H1 (cell line): ENCODE measurements around the gene SOX13. TPM values are rescaled to one million over a fixed set of nuclear protein-coding genes. Genes with fewer than 3 reads are reported as not detected.

Experiments used
- CTCF ChIA-PET: fragments of 300-600 bp; sonication (Branson Sonifier 250); formaldehyde crosslinking; loops from one replicate; lab custom pipeline; 2021; ENCODE audit not compliant: partially characterized antibody; lab: Charles Lee
- POLR2A ChIA-PET: fragments of 300-600 bp; sonication (Branson Sonifier 250); formaldehyde crosslinking; loops from one replicate; lab custom pipeline; 2021; ENCODE audit warnings: inconsistent platforms; ENCODE audit not compliant: partially characterized antibody; lab: Charles Lee
- DNase-seq, 2 experiments: peaks; one replicate each; pipeline versions ENCODE4 v3.0.0 to v3.0.0-alpha.2; 2010 to 2022; ENCODE audit warnings: low spot score in 2 of 2, low read depth in 1 of 2, mixed read lengths in 1 of 2
- FAIRE-seq: peaks from 2 replicates; lab custom pipeline; 2011; peaks lifted over from hg19 to GRCh38; lab: Jason Lieb, UNC
- H2AFZ ChIP-seq: 2 replicates; pipeline ENCODE4 v1.8.1; 2012; ENCODE audit warnings: low read length, inconsistent platforms
- H2AK5ac ChIP-seq: 2 replicates; pipeline ENCODE4 v1.6.1; 2013; ENCODE audit warnings: low read depth, low read length
- H2BK120ac ChIP-seq: replicated peaks from 2 replicates; pipeline ENCODE3; 2013; ENCODE audit warnings: low read depth, low read length, inconsistent platforms
- H2BK12ac ChIP-seq: 2 replicates; pipeline ENCODE4 v1.6.1; 2013; ENCODE audit warnings: low read depth, low read length
- H2BK15ac ChIP-seq: 2 replicates; pipeline ENCODE4 v1.6.1; 2013; ENCODE audit warnings: low read length
- H2BK20ac ChIP-seq: 2 replicates; pipeline ENCODE4 v1.6.1; 2013; ENCODE audit warnings: low read length
- H2BK5ac ChIP-seq: 2 replicates; pipeline ENCODE4 v1.6.1; 2013; ENCODE audit warnings: low read depth, low read length
- H3K14ac ChIP-seq: 2 replicates; pipeline ENCODE4 v1.6.1; 2013; ENCODE audit warnings: inconsistent platforms; ENCODE audit not compliant: insufficient read length
- H3K18ac ChIP-seq: 2 replicates; pipeline ENCODE4 v1.6.1; 2013; ENCODE audit warnings: low read length; ENCODE audit errors: extremely low read depth
- H3K23ac ChIP-seq: 2 replicates; pipeline ENCODE4 v1.6.1; 2013; ENCODE audit warnings: inconsistent platforms; ENCODE audit not compliant: insufficient read length
- H3K23me2 ChIP-seq: 2 replicates; pipeline ENCODE4 v1.6.1; 2013; ENCODE audit warnings: low read depth, low read length
- H3K27ac ChIP-seq: 2 replicates; pipeline ENCODE4 v1.6.1; 2011; ENCODE audit warnings: low read depth, low read length, inconsistent platforms
- H3K27me3 ChIP-seq, 4 experiments: replicated peaks in 1 of 4; 1 replicate in 1 of 4; 2 replicates in 3 of 4; pipeline versions ENCODE4 v1.6.1 to v1.8.1; 2011 to 2013; ENCODE audit warnings: low read length in 3 of 4, mild to moderate bottlenecking in 3 of 4, inconsistent platforms in 2 of 4, mixed read lengths in 2 of 4, moderate library complexity in 1 of 4; ENCODE audit not compliant: control insufficient read depth in 3 of 4, insufficient read depth in 3 of 4; ENCODE audit errors: extremely low read depth in 1 of 4
- H3K36me3 ChIP-seq, 4 experiments: 2 replicates each; pipeline versions ENCODE4 v1.6.1 to v1.8.1; 2011 to 2013; ENCODE audit warnings: mild to moderate bottlenecking in 4 of 4, low read length in 3 of 4, moderate library complexity in 2 of 4, control low read depth in 1 of 4, inconsistent platforms in 1 of 4; ENCODE audit not compliant: insufficient read depth in 4 of 4, control insufficient read depth in 2 of 4
- H3K4ac ChIP-seq: replicated peaks from 2 replicates; pipeline ENCODE3; 2013; ENCODE audit warnings: low read length, low read depth, mixed read lengths, inconsistent platforms; ENCODE audit not compliant: insufficient read length
- H3K4me1 ChIP-seq, 4 experiments: replicated peaks in 1 of 4; 1 replicate in 1 of 4; 2 replicates in 3 of 4; pipeline versions ENCODE4 v1.6.1 to v1.8.1; 2011 to 2013; ENCODE audit warnings: low read length in 3 of 4, inconsistent platforms in 2 of 4, mixed read lengths in 1 of 4; ENCODE audit not compliant: insufficient read depth in 4 of 4, control insufficient read depth in 3 of 4
- H3K4me2 ChIP-seq, 2 experiments: 2 replicates each; pipeline versions ENCODE4 v1.6.1 to v1.8.1; 2011 to 2013; ENCODE audit warnings: low read depth in 2 of 2, low read length in 2 of 2, control low read depth in 1 of 2, inconsistent platforms in 1 of 2, mild to moderate bottlenecking in 1 of 2; ENCODE audit not compliant: insufficient read depth in 1 of 2
- H3K4me3 ChIP-seq, 4 experiments: fragments of 200-600, 300-600 bp in 1 of 4; sonication (generic), shearing (Covaris generic), sonication (Bioruptor Twin) in 1 of 4; 2 replicates each; pipeline versions ENCODE4 v1.5.1 to v1.8.1; 2011 to 2016; ENCODE audit warnings: low read length in 4 of 4, low read depth in 3 of 4, control low read depth in 2 of 4, inconsistent platforms in 2 of 4, mild to moderate bottlenecking in 2 of 4, mixed read lengths in 1 of 4, moderate library complexity in 1 of 4; ENCODE audit not compliant: insufficient read depth in 2 of 4; ENCODE audit errors: extremely low read depth in 1 of 4
- H3K56ac ChIP-seq: replicated peaks from 2 replicates; pipeline ENCODE3; 2013; ENCODE audit warnings: low read depth, mild to moderate bottlenecking, mixed read lengths, low read length, inconsistent platforms; ENCODE audit not compliant: insufficient read length
- H3K79me1 ChIP-seq: 2 replicates; pipeline ENCODE4 v1.6.1; 2013; ENCODE audit warnings: low read depth, low read length, control low read depth
- H3K79me2 ChIP-seq, 2 experiments: 2 replicates each; pipeline versions ENCODE4 v1.6.1 to v1.8.1; 2012 to 2013; ENCODE audit warnings: low read length in 2 of 2, mild to moderate bottlenecking in 2 of 2, inconsistent platforms in 1 of 2; ENCODE audit not compliant: insufficient read depth in 2 of 2, control insufficient read depth in 1 of 2
- H3K9ac ChIP-seq, 4 experiments: replicated peaks in 1 of 4; 1 replicate in 1 of 4; 2 replicates in 3 of 4; pipeline versions ENCODE4 v1.6.1 to v1.8.1; 2011 to 2013; ENCODE audit warnings: low read depth in 3 of 4, low read length in 3 of 4, control low read depth in 2 of 4, mild to moderate bottlenecking in 2 of 4, moderate library complexity in 2 of 4, inconsistent platforms in 1 of 4; ENCODE audit errors: extremely low read depth in 1 of 4
- H3K9me3 ChIP-seq, 2 experiments: 2 replicates each; pipeline versions ENCODE4 v1.6.1 to v1.8.1; 2012 to 2013; ENCODE audit warnings: mild to moderate bottlenecking in 2 of 2, moderate library complexity in 2 of 2, control low read depth in 1 of 2, inconsistent platforms in 1 of 2, low read depth in 1 of 2, low read length in 1 of 2, mixed read lengths in 1 of 2; ENCODE audit not compliant: insufficient read depth in 2 of 2
- H4K20me1 ChIP-seq, 2 experiments: replicated peaks in 1 of 2; 2 replicates each; pipeline versions ENCODE3 to v1.8.1; 2011 to 2013; ENCODE audit warnings: inconsistent platforms in 2 of 2, low read length in 2 of 2, mild to moderate bottlenecking in 1 of 2; ENCODE audit not compliant: insufficient read depth in 2 of 2, control insufficient read depth in 1 of 2
- H4K5ac ChIP-seq: 2 replicates; pipeline ENCODE4 v1.6.1; 2013; ENCODE audit warnings: low read length, low read depth, mixed read lengths, inconsistent platforms; ENCODE audit not compliant: insufficient read length
- H4K8ac ChIP-seq: 2 replicates; pipeline ENCODE4 v1.8.0; 2013; ENCODE audit warnings: mild to moderate bottlenecking, moderate library complexity, low read length, inconsistent platforms; ENCODE audit not compliant: insufficient read depth; ENCODE audit errors: extremely low read depth
- H4K91ac ChIP-seq: replicated peaks from 2 replicates; pipeline ENCODE3; 2013; ENCODE audit warnings: low read length, mixed read lengths, inconsistent platforms; ENCODE audit not compliant: insufficient read length
- CHD1 ChIP-seq: IDR thresholded peaks from 2 replicates; pipeline ENCODE4 v1.6.1; 2012; ENCODE audit warnings: low read depth, low read length, improper control_type of control experiment
- CREB1 ChIP-seq: IDR thresholded peaks from 2 replicates; pipeline ENCODE4 v1.6.1; 2012; ENCODE audit warnings: inconsistent platforms
- FOSL1 ChIP-seq: IDR thresholded peaks from 2 replicates; pipeline ENCODE4 v1.6.1; 2011; ENCODE audit warnings: mild to moderate bottlenecking, low read depth, low read length, moderate library complexity; ENCODE audit not compliant: insufficient read depth
- JUND ChIP-seq: IDR thresholded peaks from 2 replicates; pipeline ENCODE4 v1.6.1; 2011; ENCODE audit warnings: mild to moderate bottlenecking, improper control_type of control experiment, low read length
- NANOG ChIP-seq: IDR thresholded peaks from 2 replicates; pipeline ENCODE4 v1.6.1; 2011; ENCODE audit warnings: low read length, low read depth, mild to moderate bottlenecking, inconsistent platforms; ENCODE audit not compliant: insufficient read depth, poor library complexity, severe bottlenecking
- POU5F1 ChIP-seq: IDR thresholded peaks from 2 replicates; pipeline ENCODE4 v1.6.1; 2011; ENCODE audit warnings: low read depth, mild to moderate bottlenecking, low read length, moderate library complexity
- RAD21 ChIP-seq, 2 experiments: IDR thresholded peaks in 1 of 2; conservative IDR thresholded peaks in 1 of 2; 2 replicates each; pipeline ENCODE4 v1.6.1; 2011; ENCODE audit warnings: low read depth in 2 of 2, low read length in 2 of 2, improper control_type of control experiment in 1 of 2, inconsistent platforms in 1 of 2, mild to moderate bottlenecking in 1 of 2, moderate library complexity in 1 of 2
- RXRA ChIP-seq: IDR thresholded peaks from 2 replicates; pipeline ENCODE4 v1.6.1; 2011; ENCODE audit warnings: low read depth, mild to moderate bottlenecking, low read length, moderate library complexity; ENCODE audit not compliant: insufficient read depth
- SUZ12 ChIP-seq: fragments of 200-600 bp; sonication (generic); IDR thresholded peaks from 2 replicates; pipeline ENCODE4 v1.6.1; 2012; ENCODE audit warnings: mild to moderate bottlenecking, inconsistent platforms, low read length, moderate library complexity, mixed read lengths
- YY1 ChIP-seq: IDR thresholded peaks from 2 replicates; pipeline ENCODE4 v1.6.1; 2011; ENCODE audit warnings: low read depth, mild to moderate bottlenecking, low read length
- WGBS, 2 experiments: shearing (Covaris generic) in 1 of 2; methylation state at CpG; one replicate each; pipeline versions ENCODE4 v1.1.6 to v1.1.7; 2013 to 2015; ENCODE audit warnings: low lambda C conversion rate in 2 of 2, mixed read lengths in 2 of 2, inconsistent platforms in 1 of 2, low coverage in 1 of 2, missing lambda C conversion rate in 1 of 2; ENCODE audit not compliant: insufficient replicate concordance in 2 of 2, insufficient coverage in 1 of 2, insufficient read length in 1 of 2; ENCODE audit errors: extremely low coverage in 1 of 2, missing lambda C conversion rate in 1 of 2; 5-methylcytosine and 5-hydroxymethylcytosine counted together
- polyA plus RNA-seq, 7 experiments: library from polyadenylated mRNA; depleted of rRNA in 3 of 7; stranded (reverse) in 5 of 7; unstranded in 2 of 7; fragments of >200 nt in 5 of 7; fragments of 200-250 nt in 2 of 7; gene quantifications; 1 replicate in 5 of 7; 2 replicates in 1 of 7; 4 replicates in 1 of 7; pipeline versions ENCODE4 v1.2.1 to v1.2.3, GENCODE V29; 2011 to 2013; ENCODE audit warnings: missing spikeins in 2 of 7, mixed read lengths in 2 of 7
- total RNA-seq: library from RNA; stranded (reverse); fragmentation: NEBNext Ultra II Directional; extraction: Animal tissue kit (Norgen Biotek cat#: 25700); gene quantifications from 2 replicates; pipeline ENCODE4 v1.2.1, GENCODE V29; 2021
- TF ChIP-seq, protein P1 (sequence below): IDR thresholded peaks from 2 replicates; pipeline ENCODE4 v1.6.1; 2012; ENCODE audit warnings: low read length, inconsistent platforms

Gene SOX13
- total and polyA plus RNA-seq, 2 of the 8 experiments (the other 6 are each of a cell fraction or from before 2014, with no cell fraction given): 113 to 173 TPM

GRCh38 chr1:204084247-204084772 is 11.4 kb downstream of the SOX13 start:
- Histone ChIP-seq H3K79me2 (peaks cover 46 to 92% of the 10 kb centered on the region in 2 experiments), H3K14ac (no peak overlapping the region), H3K23me2 (peaks cover 8% of the 10 kb centered on the region; the same call in 1 of the 2 replicates), H4K20me1 (peaks cover 17 to 28% of the 10 kb centered on the region in 2 experiments), H3K4me2 (peak overlapping the region; percentile 57 to 86), H4K8ac (peak overlapping the region; percentile 42), H3K18ac (peak overlapping the region; percentile 96), H2AFZ (no peak overlapping the region), H2BK12ac (peak overlapping the region; percentile 100), H2BK5ac (peak overlapping the region; percentile 97), H3K36me3 (no peaks in the 10 kb centered on the region), H4K91ac (peak overlapping the region; percentile 98), H3K27ac (peak overlapping the region; percentile 82), H3K79me1 (peaks cover 20% of the 10 kb centered on the region), H2BK120ac (peak overlapping the region; percentile 74), H3K23ac (no peak overlapping the region), H3K56ac (no peak overlapping the region), H3K9ac (peak overlapping the region in 3 of 4 experiments; percentile 46 to 58 (median 56); a peak in 6 of 7 replicates), H2BK15ac (0 out of 2 replicates have a peak overlapping the region, but pooled peaks have one; percentile 93), H3K4ac (peak overlapping the region; percentile 45), H3K9me3 (no peaks in the 10 kb centered on the region), H3K4me3 (no peak overlapping the region), H3K27me3 (no peaks in the 10 kb centered on the region), H2BK20ac (peak overlapping the region; percentile 87), H2AK5ac (peak overlapping the region; percentile 87; the same call in 1 of the 2 replicates), H4K5ac (peak overlapping the region; percentile 31), H3K4me1 (peaks cover 44 to 71% (median 63%) of the 10 kb centered on the region in 4 experiments)
- peak; percentile 87 to 88 for DNase-seq
- ChIA-PET CTCF (interaction anchor here (0.6 to 4.0 kb wide), 6 partner anchors 23 to 212 kb away, joined by 3 to 23 read pairs (median 4); no protein-coding TSS in a partner anchor), POLR2A (interaction anchor here (0.6 to 12.9 kb wide), 9 partner anchors 7 to 218 kb away, joined by 3 to 101 read pairs (median 5); partner anchors contain the start of gene SOX13)
- peak; percentile 83 for FAIRE-seq
- WGBS, 2 experiments: 3% methylated on average over 3 of the region's 4 CpGs; no CpG with 5 or more reads in 1 of the 2 experiments
- no peak for TF ChIP-seq CHD1
- TF ChIP-seq, protein P1, sequence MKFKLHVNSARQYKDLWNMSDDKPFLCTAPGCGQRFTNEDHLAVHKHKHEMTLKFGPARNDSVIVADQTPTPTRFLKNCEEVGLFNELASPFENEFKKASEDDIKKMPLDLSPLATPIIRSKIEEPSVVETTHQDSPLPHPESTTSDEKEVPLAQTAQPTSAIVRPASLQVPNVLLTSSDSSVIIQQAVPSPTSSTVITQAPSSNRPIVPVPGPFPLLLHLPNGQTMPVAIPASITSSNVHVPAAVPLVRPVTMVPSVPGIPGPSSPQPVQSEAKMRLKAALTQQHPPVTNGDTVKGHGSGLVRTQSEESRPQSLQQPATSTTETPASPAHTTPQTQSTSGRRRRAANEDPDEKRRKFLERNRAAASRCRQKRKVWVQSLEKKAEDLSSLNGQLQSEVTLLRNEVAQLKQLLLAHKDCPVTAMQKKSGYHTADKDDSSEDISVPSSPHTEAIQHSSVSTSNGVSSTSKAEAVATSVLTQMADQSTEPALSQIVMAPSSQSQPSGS: no peak
- no peak for TF ChIP-seq POU5F1
- no peak for TF ChIP-seq CREB1
- peak; percentile 78 for TF ChIP-seq YY1
- no peak for TF ChIP-seq NANOG
- TF ChIP-seq RXRA: no peak
- peak; percentile 9 to 42; a peak in 2 of 4 replicates for TF ChIP-seq RAD21 (IDR thresholded peaks at IDR 0.05 in 1 of 2, conservative IDR thresholded peaks at IDR 0.05 in 1 of 2; ENCODE audit: low read depth in 2 of 2, low read length in 2 of 2)
- TF ChIP-seq SUZ12: no peak
- TF ChIP-seq FOSL1: no peak
- TF ChIP-seq JUND: no peak
